GM18505 (cell line): ENCODE measurements around the gene KIF26A.

Experiments
- ATAC-seq: cut with Tn5 transposase; IDR thresholded peaks from one replicate; pipeline ENCODE4 v1.9.1; 2021; ENCODE audit not compliant: unreplicated experiment
- POLR2A ChIP-seq: IDR thresholded peaks from 4 replicates; pipeline ENCODE4 v1.6.1; 2011; ENCODE audit warnings: borderline replicate concordance; ENCODE audit not compliant: insufficient read depth, insufficient read length; ENCODE audit errors: extremely low read depth

Gene KIF26A

DNA sequence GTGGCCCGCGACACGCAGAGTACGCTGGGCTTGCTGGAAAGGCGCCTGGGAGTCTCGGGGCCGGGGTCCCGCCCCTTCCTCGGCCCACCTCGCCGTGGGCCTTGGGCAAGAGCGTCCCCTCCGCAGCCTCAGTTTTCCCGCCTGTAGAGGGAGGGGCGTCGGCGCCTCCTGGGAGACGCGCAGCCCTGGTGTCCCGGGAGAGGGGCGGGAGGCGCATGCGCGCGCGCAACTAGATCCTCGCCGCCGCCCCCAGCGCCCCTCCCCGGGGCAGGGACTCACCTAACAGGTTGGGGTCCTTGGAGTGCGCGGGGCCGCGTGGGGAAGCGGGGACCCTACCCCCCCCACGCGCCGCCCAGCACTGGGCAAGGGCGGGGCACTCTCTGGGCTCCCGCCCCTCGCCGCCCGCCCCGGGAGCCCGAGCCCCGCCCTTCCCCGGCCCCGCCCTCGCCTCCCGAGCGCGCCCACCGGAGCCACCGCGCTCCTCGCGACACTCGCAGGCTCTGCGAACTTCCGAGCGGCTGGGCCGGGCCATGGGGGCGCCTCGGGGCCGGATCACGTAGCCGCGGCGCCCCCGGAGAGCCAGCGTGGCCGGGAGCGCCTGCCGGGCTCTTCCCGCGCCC, at the start of gene KIF26A:
TSS of gene KIF26A (plus strand) at position 490 of the 620 bp plus-strand sequence. CDS start 136 bp downstream, outside the sequence.
- TF ChIP-seq POLR2A: no peak
- no peak for ATAC-seq

- no peak for ATAC-seq
- TF ChIP-seq POLR2A: no peak
Observed at GRCh38 chr14:104090071-104090748, 48.2 kb upstream of the KIF26A start.

DNA sequence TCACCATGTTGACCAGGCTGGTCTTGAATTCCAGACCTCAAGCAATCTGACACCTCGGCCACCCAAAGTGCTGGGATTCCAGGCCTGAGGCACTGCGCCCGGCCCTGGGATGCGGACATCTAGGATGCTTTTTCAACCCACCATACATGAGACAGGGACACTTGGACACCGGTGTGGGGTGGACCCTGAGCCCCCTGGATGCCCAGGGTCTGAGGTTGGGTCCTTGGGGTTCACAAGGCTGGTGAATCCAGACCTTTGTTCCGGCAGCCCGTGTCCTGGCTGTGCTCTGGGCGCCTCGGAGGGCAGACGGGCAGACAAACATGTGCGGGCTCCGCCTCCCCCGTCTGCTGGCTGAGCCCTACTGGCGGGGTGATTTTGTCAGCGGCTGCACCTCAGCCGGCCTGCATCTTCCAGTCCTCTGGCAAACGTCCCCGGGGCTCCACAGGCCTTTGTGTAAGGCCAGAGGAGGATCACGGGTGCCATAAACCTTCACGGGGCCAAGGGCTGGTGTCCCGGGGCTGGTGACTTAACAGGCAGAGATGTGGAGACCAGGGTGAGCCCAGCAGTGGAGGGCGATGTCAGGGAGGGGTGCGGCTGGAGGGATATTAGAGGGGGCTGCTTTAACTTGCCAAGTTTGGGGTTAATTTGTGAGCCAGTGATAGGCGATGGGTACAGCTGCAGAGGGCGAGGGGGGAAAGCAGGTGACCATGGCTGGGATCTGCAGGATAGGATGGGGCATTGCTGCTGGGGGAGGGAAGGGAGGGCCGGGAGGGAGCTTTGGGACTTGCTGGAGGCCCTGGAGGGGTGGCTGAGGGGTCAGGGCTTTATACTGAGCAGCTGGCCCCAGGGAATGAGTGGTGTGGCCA, 47.1 kb upstream of the KIF26A start:
- TF ChIP-seq POLR2A: no peak
- ATAC-seq: no peak

DNA sequence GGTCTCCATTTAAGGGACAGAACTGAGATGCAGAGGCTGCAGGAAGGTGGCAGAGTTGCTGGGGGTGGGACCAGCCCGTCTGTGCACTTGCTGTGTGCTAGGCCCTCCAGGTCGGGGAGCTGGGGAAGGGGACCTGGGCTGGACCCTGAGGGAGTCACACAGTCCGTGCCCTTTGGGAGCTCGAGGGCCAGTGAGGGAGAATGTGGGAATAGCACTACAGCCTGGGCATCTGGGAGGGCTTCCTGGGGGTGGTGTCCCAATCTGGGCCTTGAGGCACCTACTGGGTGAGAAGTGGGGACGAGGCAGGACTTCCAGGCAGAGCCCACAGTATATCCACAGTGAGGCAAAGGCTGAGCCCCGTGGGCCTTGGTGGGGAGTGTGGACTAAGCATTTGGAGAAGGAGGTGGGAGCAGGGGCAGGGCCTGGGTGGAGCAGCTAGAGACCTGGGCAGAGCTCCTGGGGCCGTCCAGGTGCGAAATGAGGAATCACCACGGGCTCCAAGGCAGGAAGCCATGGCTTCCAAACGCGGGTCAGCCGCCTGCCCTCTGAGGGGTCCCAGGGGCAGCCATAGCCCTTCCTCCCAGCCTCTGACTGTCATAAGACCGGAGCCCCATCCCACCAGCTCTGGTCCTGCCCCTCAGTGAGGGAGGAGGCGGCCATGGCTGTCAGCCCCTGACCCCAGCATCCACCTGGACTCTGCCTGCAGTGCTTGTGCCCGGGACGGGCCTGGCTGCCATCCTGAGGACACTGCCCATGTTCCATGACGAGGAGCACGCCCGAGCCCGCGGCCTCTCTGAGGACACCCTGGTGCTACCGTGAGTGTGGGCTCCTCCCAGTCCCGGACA, 46.2 kb upstream of the KIF26A start:
- no peak for ATAC-seq
- no peak for TF ChIP-seq POLR2A

DNA sequence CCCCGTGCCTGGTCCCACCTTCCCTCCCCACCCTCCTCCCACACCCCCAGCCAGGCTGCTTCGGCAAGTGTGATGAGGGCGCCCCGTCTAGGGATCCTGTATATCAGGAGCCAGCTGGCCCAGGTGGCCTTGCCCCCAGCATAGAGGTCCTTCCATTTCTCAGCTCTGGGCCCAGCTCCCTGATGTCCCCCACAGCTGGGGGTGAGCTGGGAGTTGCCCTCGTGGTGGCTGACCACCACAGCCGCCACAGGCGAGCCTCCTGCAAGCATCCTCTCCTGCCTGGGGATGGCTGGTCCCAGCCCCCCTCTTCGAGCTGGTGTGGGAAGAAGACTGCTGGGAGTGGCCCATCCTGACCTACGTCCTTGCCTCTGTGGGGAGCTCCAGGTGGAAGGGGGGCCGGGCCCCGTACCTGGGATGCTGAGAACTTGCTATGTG, 45.4 kb upstream of the KIF26A start:
- no peak for ATAC-seq
- no peak for TF ChIP-seq POLR2A

DNA sequence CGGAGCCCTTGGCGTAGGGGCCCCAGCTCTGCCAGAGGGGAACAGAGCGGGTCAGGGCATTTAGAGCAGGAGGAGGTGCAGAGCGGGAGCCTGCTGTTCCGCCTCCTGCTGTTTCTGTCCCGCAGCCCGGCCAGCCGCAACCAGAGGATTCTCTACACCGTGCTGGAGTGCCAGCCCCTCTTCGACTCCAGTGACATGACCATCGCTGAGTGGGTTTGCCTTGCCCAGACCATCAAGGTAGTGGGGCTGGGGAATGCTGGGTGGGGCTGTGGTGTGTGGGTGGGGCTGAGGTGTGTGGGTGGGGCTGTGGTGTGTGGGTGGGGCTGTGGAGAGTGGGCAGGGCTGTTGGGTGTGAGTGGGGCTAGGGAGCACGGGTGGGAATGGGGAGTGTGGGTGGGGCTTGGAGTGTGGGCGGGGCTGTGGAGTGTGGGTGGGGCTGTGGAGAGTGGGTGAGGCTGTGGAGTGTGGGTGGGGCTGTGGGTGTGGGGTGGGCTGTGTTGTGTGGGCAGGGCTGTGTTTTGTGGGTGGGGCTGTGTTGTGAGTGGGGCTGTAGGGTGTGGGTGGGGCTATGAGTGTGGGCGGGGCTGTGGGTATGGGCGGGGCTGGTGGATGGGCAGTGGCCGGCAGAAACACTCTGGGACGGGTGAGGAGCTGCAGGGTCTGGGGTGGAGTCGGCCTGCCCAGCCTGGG, 44.9 kb upstream of the KIF26A start:
- no peak for ATAC-seq
- no peak for TF ChIP-seq POLR2A

DNA sequence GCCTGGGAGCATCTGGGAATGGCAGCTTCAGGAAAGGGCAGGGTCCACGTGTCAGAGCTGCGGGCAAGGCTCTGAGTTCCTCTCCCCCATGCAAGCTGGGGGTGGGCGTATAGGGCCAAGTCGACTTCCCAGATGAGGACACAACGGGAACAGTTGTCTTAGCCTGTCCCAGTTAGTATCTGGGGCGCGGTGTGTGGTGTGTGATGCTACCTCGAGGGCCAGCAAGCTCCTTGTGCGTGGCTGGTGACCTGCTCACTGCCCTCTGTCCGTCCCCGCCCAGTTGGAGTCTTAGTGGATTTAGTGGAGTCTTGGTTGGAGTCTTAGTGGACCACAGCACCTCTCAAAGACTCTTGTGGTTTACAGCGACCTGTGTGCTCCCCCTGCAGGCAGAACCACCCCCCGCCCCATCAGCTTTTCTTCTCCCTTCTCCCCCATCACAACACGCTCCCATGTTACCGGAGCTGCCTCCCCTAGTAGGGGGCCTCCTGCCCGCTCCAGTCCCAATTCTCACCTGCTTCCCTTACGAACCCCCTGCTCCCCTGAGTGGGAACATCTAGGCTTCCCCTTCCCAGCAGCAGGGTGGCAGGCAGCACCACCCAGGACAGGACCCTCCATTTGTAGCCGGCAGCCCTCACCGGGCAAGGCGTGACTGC, 44.2 kb upstream of the KIF26A start:
- TF ChIP-seq POLR2A: no peak
- no peak for ATAC-seq

DNA sequence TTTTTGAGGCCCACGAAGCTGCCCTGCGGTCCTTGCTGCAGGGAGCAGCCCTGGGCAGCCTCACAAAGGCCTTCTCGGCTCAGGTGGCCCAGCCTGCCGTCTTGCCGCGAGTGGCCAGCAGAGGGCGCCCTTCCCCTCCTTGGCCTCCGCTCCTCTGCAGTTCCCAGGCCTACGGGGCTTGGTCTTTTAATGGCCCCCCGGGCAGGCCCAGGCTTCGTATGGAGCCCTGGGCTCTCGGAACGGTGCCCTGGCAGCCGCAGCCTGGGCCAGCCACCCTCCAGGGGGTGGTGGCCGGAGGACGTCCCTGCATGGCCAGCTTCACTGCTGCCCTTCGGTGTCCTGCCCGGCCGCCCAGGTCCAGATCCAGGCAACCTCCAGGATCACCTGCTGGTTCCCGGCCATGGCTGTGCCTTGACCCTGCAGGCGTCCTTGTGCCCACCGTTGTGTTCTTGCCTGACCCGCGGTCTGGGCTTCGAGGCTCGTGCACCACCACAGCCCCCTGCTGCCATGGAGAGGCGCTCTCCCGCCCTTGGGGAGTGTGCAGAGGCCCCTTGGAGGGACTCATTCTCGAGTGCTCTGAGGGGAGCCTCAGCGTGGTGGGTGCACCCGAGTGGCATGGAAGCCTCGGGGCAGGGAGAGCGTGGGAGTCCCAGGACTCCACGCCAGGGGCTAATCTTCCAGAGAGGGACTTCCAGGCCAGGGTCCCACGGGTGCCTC, 43.5 kb upstream of the KIF26A start:
- no peak for TF ChIP-seq POLR2A
- ATAC-seq: no peak

DNA sequence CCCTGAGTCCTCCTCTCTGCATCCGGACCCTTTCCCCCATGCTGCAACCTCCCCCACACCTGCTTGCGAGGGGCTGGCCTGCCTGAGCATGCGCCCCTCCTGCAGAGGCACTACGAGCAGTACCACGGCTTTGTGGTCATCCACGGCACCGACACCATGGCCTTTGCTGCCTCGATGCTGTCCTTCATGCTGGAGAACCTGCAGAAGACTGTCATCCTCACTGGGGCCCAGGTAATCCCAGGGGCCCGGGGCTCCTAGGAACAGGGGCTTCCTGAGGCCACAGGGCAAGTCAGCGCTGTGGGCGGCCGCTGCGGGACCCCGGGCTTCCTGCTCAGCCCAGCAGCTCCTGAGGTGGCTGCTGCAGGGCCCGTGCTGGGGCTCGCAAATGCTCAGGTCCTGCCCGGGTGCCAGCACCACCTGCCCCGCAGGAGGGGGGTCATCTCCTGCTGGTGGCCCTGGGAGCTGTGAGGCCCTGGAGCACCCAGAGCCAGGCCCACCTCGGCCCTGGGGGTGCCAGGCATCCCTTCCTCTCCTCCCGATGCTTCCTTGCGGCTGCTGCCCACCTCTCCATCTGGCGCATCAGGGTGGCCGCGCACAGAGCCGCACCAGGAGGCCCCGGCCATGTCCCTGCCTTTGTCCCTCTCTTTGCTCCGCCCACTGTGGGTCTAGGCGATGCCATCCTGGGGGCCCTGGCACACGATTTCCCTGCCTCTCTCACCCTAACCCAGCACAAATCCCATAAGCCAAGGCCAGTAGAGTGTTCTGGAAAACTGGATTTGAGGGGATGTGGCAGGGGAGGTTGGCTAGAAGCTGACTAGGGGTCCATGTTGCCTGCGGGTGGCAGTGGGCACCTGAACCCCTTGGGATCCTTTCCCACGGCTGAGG, 42.7 kb upstream of the KIF26A start:
- ATAC-seq: no peak
- TF ChIP-seq POLR2A: no peak

DNA sequence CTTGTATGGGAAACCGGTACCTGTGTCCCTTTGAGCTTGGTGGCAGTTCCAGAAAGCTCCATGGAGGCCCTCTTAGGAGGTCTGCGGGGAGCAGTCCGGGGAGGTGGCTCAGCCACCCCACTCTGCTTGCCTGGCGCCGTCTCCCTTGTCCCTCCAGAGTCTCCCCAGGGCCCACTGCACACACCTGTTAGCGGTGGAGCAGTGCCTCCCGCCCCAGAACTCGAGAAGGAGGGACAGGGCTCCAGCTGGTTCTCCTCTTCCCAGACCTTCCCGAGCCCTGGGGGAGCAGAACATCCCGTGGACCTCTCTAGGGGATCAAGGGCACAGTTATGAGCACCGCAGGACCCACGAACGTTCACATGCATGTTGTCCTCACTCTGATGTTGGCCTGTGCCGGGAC, 42.1 kb upstream of the KIF26A start:
- TF ChIP-seq POLR2A: no peak
- ATAC-seq: no peak
